Thoracic aorta (tissue), 2 donors: Measurements from ENCODE around the gene PHF12. TPM values are rescaled to one million over a fixed set of nuclear protein-coding genes. Genes with fewer than 3 reads are reported as not detected.

Experiments
- ATAC-seq: fragments of 150-250 bp; one replicate; pipeline ENCODE4 v1.8.0; 2017; ENCODE audit warnings: low read depth; ENCODE audit not compliant: insufficient number of reproducible peaks, low FRiP score
- DNase-seq: peaks from one replicate; pipeline ENCODE4 v3.0.0-alpha.2; 2020; ENCODE audit warnings: low spot score
- H3K27ac ChIP-seq, 2 donors: fragments of 200-600 bp; sonication (generic); 1 replicate in 1 of 2; 2 replicates in 1 of 2; pipeline ENCODE4 v1.5.1; 2016; ENCODE audit warnings: mild to moderate bottlenecking in 2 of 2, moderate library complexity in 2 of 2
- H3K27me3 ChIP-seq: fragments of 200-600 bp; sonication (generic); replicated peaks from 2 replicates; pipeline ENCODE4 v1.6.0; 2016; ENCODE audit warnings: mild to moderate bottlenecking; ENCODE audit not compliant: insufficient read depth
- H3K36me3 ChIP-seq: fragments of 200-600 bp; sonication (generic); one replicate; pipeline ENCODE4 v1.5.1; 2016
- H3K4me1 ChIP-seq, 2 donors: fragments of 200-600 bp; sonication (generic); 1 replicate in 1 of 2; 2 replicates in 1 of 2; pipeline versions ENCODE4 v1.5.1 to v1.6.0; 2016; ENCODE audit warnings: low read depth in 2 of 2, mild to moderate bottlenecking in 1 of 2; ENCODE audit not compliant: control insufficient read depth in 1 of 2
- H3K4me3 ChIP-seq: fragments of 200-600 bp; sonication (generic); 2 replicates; pipeline ENCODE4 v1.5.1; 2016; ENCODE audit warnings: mild to moderate bottlenecking
- H3K9me3 ChIP-seq: fragments of 200-600 bp; sonication (generic); 2 replicates; pipeline ENCODE4 v1.5.1; 2016
- CTCF ChIP-seq: fragments of 200-600 bp; sonication (generic); IDR thresholded peaks from one replicate; pipeline ENCODE4 v1.5.1; 2019; ENCODE audit warnings: antibody characterized with exemption
- total RNA-seq, 2 donors: library from RNA; depleted of rRNA; stranded (reverse); fragments of >200 nt; gene quantifications; one replicate each; pipeline versions ENCODE4 v1.1.0 to v1.2.3, GENCODE V29; 2016

PHF12 gene
- total RNA-seq, 2 donors from 2014 or later, result 46.4 to 99.4 TPM

GRCh38 chr17:28957277-28957991, 6.1 kb upstream of the PHF12 start:
- H3K27ac ChIP-seq, result no peak overlapping the region
- DNase-seq, result no peak
- H3K4me3 ChIP-seq, result no peak overlapping the region
- peaks cover 0 to 10% of the 10 kb centered on the region in 2 donors for H3K4me1 ChIP-seq
- no peaks in the 10 kb centered on the region for H3K36me3 ChIP-seq
- no peaks in the 10 kb centered on the region for H3K27me3 ChIP-seq
- ATAC-seq, result no peak
- H3K9me3 ChIP-seq, result no peaks in the 10 kb centered on the region
- no peak for TF ChIP-seq CTCF

GRCh38 chr17:28956861-28957260, 5.5 kb upstream of the PHF12 start:
- TF ChIP-seq CTCF, result no peak
- ATAC-seq (no peak), DNase-seq (no peak)
- H3K27me3 ChIP-seq, result no peaks in the 10 kb centered on the region
- no peak overlapping the region for H3K4me3 ChIP-seq
- H3K9me3 ChIP-seq, result no peaks in the 10 kb centered on the region
- no peak overlapping the region for H3K27ac ChIP-seq
- peaks cover 0 to 10% of the 10 kb centered on the region in 2 donors for H3K4me1 ChIP-seq
- no peaks in the 10 kb centered on the region for H3K36me3 ChIP-seq

- TF ChIP-seq CTCF, result no peak
- no peak overlapping the region for H3K4me3 ChIP-seq
- H3K4me1 ChIP-seq, result peaks cover 0 to 10% of the 10 kb centered on the region in 2 donors
- no peaks in the 10 kb centered on the region for H3K9me3 ChIP-seq
- DNase-seq (no peak), ATAC-seq (no peak)
- no peak overlapping the region for H3K27ac ChIP-seq
- H3K27me3 ChIP-seq, result no peaks in the 10 kb centered on the region
- H3K36me3 ChIP-seq, result no peaks in the 10 kb centered on the region
These were observed 4.8 kb upstream of the PHF12 start for GRCh38 chr17:28956112-28956511.

- TF ChIP-seq CTCF, result no peak
- Histone ChIP-seq H3K9me3 (no peaks in the 10 kb centered on the region), H3K27me3 (no peaks in the 10 kb centered on the region), H3K4me3 (no peak overlapping the region), H3K4me1 (peaks cover 0 to 10% of the 10 kb centered on the region in 2 donors), H3K36me3 (no peaks in the 10 kb centered on the region), H3K27ac (no peak overlapping the region)
- DNase-seq (no peak), ATAC-seq (no peak)
These were observed 4.1 kb upstream of the PHF12 start for GRCh38 chr17:28955408-28955807.

GRCh38 chr17:28954886-28955285, 3.6 kb upstream of the PHF12 start:
- Histone ChIP-seq H3K4me3 (no peak overlapping the region), H3K9me3 (no peaks in the 10 kb centered on the region), H3K27me3 (no peaks in the 10 kb centered on the region), H3K36me3 (no peaks in the 10 kb centered on the region), H3K4me1 (peaks cover 0 to 10% of the 10 kb centered on the region in 2 donors), H3K27ac (no peak overlapping the region)
- ATAC-seq (no peak), DNase-seq (no peak)
- TF ChIP-seq CTCF, result no peak
